ENCODE measurements around the gene SMPD1. TPM values are rescaled to one million over a fixed set of nuclear protein-coding genes. Genes with fewer than 3 reads are reported as not detected.
"Not testable (repeated sequence)": the region's sequence is repeated elsewhere in the genome, so short reads cannot be mapped to it uniquely, and the experiment has no call there.

Gene SMPD1
- total and polyA plus RNA-seq, 2 experiments from 2014 or later, result 0.76 to 0.97 TPM

DNA sequence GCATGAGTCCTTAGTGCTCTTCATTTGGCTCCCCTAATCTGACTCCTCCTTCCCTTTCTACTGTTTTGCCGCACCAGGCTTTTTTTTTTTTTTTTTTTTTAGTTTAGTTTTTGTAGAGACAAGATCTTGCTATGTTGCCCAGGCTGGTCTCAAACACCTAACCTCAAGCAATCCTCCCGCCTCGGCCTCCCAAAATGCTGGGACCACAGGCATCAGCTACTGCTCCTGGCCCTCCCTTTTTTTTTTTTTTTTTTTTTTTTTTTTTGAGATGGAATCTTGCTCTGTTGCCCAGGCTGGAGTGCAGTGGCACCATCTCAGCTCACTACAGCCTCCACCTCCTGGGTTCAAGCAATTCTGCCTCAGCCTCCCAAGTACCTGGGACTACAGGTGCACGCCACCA, 2.0 kb downstream of the SMPD1 start:
- ATAC-seq; H3K36me3 ChIP-seq (ENCODE audit: insufficient read depth); H3K4me3 Mint-ChIP-seq: not testable (repeated sequence)

DNA sequence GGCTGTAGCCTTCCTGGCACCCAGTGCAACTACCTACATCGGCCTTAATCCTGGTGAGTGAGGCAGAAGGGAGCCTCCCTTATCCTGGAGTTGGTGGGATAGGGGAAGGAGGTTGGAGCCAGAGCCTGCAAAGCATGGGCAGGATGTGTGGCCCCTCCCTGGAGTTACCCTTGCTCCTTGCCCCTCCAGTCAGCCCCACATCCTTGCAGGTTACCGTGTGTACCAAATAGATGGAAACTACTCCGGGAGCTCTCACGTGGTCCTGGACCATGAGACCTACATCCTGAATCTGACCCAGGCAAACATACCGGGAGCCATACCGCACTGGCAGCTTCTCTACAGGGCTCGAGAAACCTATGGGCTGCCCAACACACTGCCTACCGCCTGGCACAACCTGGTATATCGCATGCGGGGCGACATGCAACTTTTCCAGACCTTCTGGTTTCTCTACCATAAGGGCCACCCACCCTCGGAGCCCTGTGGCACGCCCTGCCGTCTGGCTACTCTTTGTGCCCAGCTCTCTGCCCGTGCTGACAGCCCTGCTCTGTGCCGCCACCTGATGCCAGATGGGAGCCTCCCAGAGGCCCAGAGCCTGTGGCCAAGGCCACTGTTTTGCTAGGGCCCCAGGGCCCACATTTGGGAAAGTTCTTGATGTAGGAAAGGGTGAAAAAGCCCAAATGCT, 3.9 kb downstream of the SMPD1 start:
- no peak overlapping the region for H3K4me2 ChIP-seq
- H3K9me2 ChIP-seq (ENCODE audit: insufficient read depth), result no peaks in the 10 kb centered on the region
- peaks cover 6% of the 10 kb centered on the region; the same call in 1 of the 2 replicates for H3K27me3 ChIP-seq (ENCODE audit: insufficient read depth)
- H3K4me3 ChIP-seq, result no peak overlapping the region
- H3K27me3 Mint-ChIP-seq (ENCODE audit: insufficient read depth, low read depth, poor library complexity), result peaks cover 10% of the 10 kb centered on the region
- H3K27ac Mint-ChIP-seq, result no peak overlapping the region
- no peaks in the 10 kb centered on the region for H3K36me3 ChIP-seq (ENCODE audit: insufficient read depth)
- no peaks in the 10 kb centered on the region for H3F3A ChIP-seq (replicated peaks; ENCODE audit: low read depth)
- no peak overlapping the region for H2AFZ ChIP-seq
- H3K79me2 ChIP-seq (replicated peaks; ENCODE audit: insufficient read depth), result no peaks in the 10 kb centered on the region
- DNase-seq (ENCODE audit: low spot score), result no peak
- no peak overlapping the region for H3K4me3 Mint-ChIP-seq
- peaks cover 6% of the 10 kb centered on the region for H3K4me1 Mint-ChIP-seq
- ATAC-seq, result no peak
- no peaks in the 10 kb centered on the region for H4K20me1 ChIP-seq (replicated peaks; ENCODE audit: insufficient read depth)
- no peak overlapping the region for H3K27ac ChIP-seq (ENCODE audit: low read depth)
- H3K9me3 Mint-ChIP-seq, result no peaks in the 10 kb centered on the region
- peaks cover 7% of the 10 kb centered on the region for H3K4me1 ChIP-seq (ENCODE audit: insufficient read depth)
- H3K36me3 Mint-ChIP-seq (ENCODE audit: low read depth), result no peaks in the 10 kb centered on the region
- TF ChIP-seq NANOG (IDR thresholded peaks at IDR 0.05; ENCODE audit: borderline replicate concordance) (no peak), EZH2 (IDR thresholded peaks at IDR 0.05; ENCODE audit: low read depth, unreplicated experiment) (no peak), POLR2AphosphoS5 (IDR thresholded peaks at IDR 0.05; ENCODE audit: low read depth) (no peak), CREB1 (CRISPR knock-in tag; IDR thresholded peaks at IDR 0.05; ENCODE audit: low read depth) (no peak), JUNB (IDR thresholded peaks at IDR 0.05; ENCODE audit: unreplicated experiment) (no peak), ZNF114 (CRISPR knock-in tag; IDR thresholded peaks at IDR 0.05) (no peak), STAT1 (IDR thresholded peaks at IDR 0.05; ENCODE audit: unreplicated experiment) (no peak), EZH2phosphoT487 (IDR thresholded peaks at IDR 0.05; ENCODE audit: unreplicated experiment) (no peak)
- TF ChIP-seq, protein P1, sequence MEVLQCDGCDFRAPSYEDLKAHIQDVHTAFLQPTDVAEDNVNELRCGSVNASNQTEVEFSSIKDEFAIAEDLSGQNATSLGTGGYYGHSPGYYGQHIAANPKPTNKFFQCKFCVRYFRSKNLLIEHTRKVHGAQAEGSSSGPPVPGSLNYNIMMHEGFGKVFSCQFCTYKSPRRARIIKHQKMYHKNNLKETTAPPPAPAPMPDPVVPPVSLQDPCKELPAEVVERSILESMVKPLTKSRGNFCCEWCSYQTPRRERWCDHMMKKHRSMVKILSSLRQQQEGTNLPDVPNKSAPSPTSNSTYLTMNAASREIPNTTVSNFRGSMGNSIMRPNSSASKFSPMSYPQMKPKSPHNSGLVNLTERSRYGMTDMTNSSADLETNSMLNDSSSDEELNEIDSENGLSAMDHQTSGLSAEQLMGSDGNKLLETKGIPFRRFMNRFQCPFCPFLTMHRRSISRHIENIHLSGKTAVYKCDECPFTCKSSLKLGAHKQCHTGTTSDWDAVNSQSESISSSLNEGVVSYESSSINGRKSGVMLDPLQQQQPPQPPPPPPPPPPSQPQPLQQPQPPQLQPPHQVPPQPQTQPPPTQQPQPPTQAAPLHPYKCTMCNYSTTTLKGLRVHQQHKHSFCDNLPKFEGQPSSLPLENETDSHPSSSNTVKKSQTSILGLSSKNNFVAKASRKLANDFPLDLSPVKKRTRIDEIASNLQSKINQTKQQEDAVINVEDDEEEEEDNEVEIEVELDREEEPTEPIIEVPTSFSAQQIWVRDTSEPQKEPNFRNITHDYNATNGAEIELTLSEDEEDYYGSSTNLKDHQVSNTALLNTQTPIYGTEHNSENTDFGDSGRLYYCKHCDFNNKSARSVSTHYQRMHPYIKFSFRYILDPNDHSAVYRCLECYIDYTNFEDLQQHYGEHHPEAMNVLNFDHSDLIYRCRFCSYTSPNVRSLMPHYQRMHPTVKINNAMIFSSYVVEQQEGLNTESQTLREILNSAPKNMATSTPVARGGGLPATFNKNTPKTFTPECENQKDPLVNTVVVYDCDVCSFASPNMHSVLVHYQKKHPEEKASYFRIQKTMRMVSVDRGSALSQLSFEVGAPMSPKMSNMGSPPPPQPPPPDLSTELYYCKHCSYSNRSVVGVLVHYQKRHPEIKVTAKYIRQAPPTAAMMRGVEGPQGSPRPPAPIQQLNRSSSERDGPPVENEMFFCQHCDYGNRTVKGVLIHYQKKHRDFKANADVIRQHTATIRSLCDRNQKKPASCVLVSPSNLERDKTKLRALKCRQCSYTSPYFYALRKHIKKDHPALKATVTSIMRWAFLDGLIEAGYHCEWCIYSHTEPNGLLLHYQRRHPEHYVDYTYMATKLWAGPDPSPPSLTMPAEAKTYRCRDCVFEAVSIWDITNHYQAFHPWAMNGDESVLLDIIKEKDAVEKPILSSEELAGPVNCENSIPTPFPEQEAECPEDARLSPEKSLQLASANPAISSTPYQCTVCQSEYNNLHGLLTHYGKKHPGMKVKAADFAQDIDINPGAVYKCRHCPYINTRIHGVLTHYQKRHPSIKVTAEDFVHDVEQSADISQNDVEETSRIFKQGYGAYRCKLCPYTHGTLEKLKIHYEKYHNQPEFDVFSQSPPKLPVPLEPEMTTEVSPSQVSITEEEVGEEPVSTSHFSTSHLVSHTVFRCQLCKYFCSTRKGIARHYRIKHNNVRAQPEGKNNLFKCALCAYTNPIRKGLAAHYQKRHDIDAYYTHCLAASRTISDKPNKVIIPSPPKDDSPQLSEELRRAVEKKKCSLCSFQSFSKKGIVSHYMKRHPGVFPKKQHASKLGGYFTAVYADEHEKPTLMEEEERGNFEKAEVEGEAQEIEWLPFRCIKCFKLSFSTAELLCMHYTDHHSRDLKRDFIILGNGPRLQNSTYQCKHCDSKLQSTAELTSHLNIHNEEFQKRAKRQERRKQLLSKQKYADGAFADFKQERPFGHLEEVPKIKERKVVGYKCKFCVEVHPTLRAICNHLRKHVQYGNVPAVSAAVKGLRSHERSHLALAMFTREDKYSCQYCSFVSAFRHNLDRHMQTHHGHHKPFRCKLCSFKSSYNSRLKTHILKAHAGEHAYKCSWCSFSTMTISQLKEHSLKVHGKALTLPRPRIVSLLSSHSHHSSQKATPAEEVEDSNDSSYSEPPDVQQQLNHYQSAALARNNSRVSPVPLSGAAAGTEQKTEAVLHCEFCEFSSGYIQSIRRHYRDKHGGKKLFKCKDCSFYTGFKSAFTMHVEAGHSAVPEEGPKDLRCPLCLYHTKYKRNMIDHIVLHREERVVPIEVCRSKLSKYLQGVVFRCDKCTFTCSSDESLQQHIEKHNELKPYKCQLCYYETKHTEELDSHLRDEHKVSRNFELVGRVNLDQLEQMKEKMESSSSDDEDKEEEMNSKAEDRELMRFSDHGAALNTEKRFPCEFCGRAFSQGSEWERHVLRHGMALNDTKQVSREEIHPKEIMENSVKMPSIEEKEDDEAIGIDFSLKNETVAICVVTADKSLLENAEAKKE (CRISPR knock-in tag; IDR thresholded peaks at IDR 0.05), result no peak
- TF ChIP-seq, protein P2, sequence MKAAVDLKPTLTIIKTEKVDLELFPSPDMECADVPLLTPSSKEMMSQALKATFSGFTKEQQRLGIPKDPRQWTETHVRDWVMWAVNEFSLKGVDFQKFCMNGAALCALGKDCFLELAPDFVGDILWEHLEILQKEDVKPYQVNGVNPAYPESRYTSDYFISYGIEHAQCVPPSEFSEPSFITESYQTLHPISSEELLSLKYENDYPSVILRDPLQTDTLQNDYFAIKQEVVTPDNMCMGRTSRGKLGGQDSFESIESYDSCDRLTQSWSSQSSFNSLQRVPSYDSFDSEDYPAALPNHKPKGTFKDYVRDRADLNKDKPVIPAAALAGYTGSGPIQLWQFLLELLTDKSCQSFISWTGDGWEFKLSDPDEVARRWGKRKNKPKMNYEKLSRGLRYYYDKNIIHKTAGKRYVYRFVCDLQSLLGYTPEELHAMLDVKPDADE (IDR thresholded peaks at IDR 0.05), result no peak
- TF ChIP-seq, protein P3, sequence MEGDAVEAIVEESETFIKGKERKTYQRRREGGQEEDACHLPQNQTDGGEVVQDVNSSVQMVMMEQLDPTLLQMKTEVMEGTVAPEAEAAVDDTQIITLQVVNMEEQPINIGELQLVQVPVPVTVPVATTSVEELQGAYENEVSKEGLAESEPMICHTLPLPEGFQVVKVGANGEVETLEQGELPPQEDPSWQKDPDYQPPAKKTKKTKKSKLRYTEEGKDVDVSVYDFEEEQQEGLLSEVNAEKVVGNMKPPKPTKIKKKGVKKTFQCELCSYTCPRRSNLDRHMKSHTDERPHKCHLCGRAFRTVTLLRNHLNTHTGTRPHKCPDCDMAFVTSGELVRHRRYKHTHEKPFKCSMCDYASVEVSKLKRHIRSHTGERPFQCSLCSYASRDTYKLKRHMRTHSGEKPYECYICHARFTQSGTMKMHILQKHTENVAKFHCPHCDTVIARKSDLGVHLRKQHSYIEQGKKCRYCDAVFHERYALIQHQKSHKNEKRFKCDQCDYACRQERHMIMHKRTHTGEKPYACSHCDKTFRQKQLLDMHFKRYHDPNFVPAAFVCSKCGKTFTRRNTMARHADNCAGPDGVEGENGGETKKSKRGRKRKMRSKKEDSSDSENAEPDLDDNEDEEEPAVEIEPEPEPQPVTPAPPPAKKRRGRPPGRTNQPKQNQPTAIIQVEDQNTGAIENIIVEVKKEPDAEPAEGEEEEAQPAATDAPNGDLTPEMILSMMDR (conservative IDR thresholded peaks at IDR 0.05; ENCODE audit: low read depth in 2 of 2), result no peak

More for the DNA sequence above, 2.0 kb downstream of the SMPD1 start:
- not testable (repeated sequence) for H3F3A ChIP-seq (replicated peaks; ENCODE audit: low read depth); H3K4me3 ChIP-seq; H4K20me1 ChIP-seq (replicated peaks; ENCODE audit: insufficient read depth); H3K27ac ChIP-seq (ENCODE audit: low read depth); H3K9me2 ChIP-seq (ENCODE audit: insufficient read depth); H3K79me2 ChIP-seq (replicated peaks; ENCODE audit: insufficient read depth); H3K27me3 ChIP-seq (ENCODE audit: insufficient read depth); H3K9me3 Mint-ChIP-seq; H2AFZ ChIP-seq; H3K4me1 Mint-ChIP-seq; H3K4me2 ChIP-seq; H3K27ac Mint-ChIP-seq; DNase-seq (ENCODE audit: low spot score); H3K36me3 Mint-ChIP-seq (ENCODE audit: low read depth)
- H3K27me3 Mint-ChIP-seq (ENCODE audit: insufficient read depth, low read depth, poor library complexity), result peaks cover 11% of the 10 kb centered on the region
- peaks cover 23% of the 10 kb centered on the region for H3K4me1 ChIP-seq (ENCODE audit: insufficient read depth)

Data from GM23338 (cell line).